Neural cell (in vitro differentiated cells): ENCODE results near the gene FNDC1. TPM values are rescaled to one million over a fixed set of nuclear protein-coding genes. Genes with fewer than 3 reads are reported as not detected.

Source experiments
- H2AFZ ChIP-seq: fragments of 200-600, 300-800 bp; sonication (generic), shearing (Covaris generic); 2 replicates; pipeline ENCODE4 v1.6.0; 2014; ENCODE audit warnings: low read depth, mild to moderate bottlenecking, antibody characterized with exemption, low read length, moderate library complexity
- H3F3A ChIP-seq: fragments of 200-600 bp; shearing (Covaris generic); 2 replicates; pipeline ENCODE4 v1.6.1; 2016; ENCODE audit warnings: mild to moderate bottlenecking, moderate library complexity, mixed read lengths, antibody characterized with exemption, low read length; ENCODE audit not compliant: insufficient read depth, poor library complexity, severe bottlenecking
- H3K27ac ChIP-seq: fragments of 200-600, 300-800 bp; sonication (generic), shearing (Covaris generic); 2 replicates; pipeline ENCODE4 v1.5.1; 2014; ENCODE audit warnings: mild to moderate bottlenecking, low read length, moderate library complexity
- H3K27me3 ChIP-seq: fragments of 300-800, 200-600 bp; sonication (generic), shearing (Covaris generic); 2 replicates; pipeline ENCODE4 v1.6.0; 2014; ENCODE audit warnings: mild to moderate bottlenecking, low read depth, low read length, moderate library complexity; ENCODE audit not compliant: insufficient read depth
- H3K36me3 ChIP-seq: fragments of 300-800, 200-600 bp; sonication (generic), shearing (Covaris generic); 2 replicates; pipeline ENCODE4 v1.5.1; 2014; ENCODE audit warnings: mild to moderate bottlenecking, antibody characterized with exemption, low read length, moderate library complexity; ENCODE audit not compliant: insufficient read depth
- H3K4me2 ChIP-seq: fragments of 300-800, 200-600 bp; sonication (generic), shearing (Covaris generic); 2 replicates; pipeline ENCODE4 v1.6.0; 2014; ENCODE audit warnings: mild to moderate bottlenecking, low read length
- H3K4me3 ChIP-seq: fragments of 300-800, 200-600 bp; sonication (generic), shearing (Covaris generic); 2 replicates; pipeline ENCODE4 v1.5.1; 2014; ENCODE audit warnings: mild to moderate bottlenecking, low read length, moderate library complexity
- H3K79me2 ChIP-seq: fragments of 200-600 bp; shearing (Covaris generic); replicated peaks from 2 replicates; pipeline ENCODE4 v1.6.0; 2014; ENCODE audit warnings: mild to moderate bottlenecking, low read length, moderate library complexity; ENCODE audit not compliant: insufficient read depth
- H3K9ac ChIP-seq: fragments of 300-800, 200-600 bp; sonication (generic), shearing (Covaris generic); 2 replicates; pipeline ENCODE4 v1.6.1; 2016; ENCODE audit warnings: mild to moderate bottlenecking, low read length, mixed read lengths
- H3K9me2 ChIP-seq: fragments of 200-600 bp; shearing (Covaris generic); 2 replicates; pipeline ENCODE4 v1.6.1; 2016; ENCODE audit warnings: mild to moderate bottlenecking, low read length, mixed read lengths; ENCODE audit not compliant: insufficient read depth
- H3K9me3 ChIP-seq: fragments of 200-600, 300-800 bp; sonication (generic), shearing (Covaris generic); 2 replicates; pipeline ENCODE4 v1.6.1; 2016; ENCODE audit warnings: mild to moderate bottlenecking, mixed run types, low read length, moderate library complexity, mixed read lengths
- H4K20me1 ChIP-seq: fragments of 200-600 bp; shearing (Covaris generic); 2 replicates; pipeline ENCODE4 v1.6.1; 2016; ENCODE audit warnings: mild to moderate bottlenecking, mixed run types; ENCODE audit not compliant: insufficient read depth
- CTCF ChIP-seq: fragments of 450-650 bp; IDR thresholded peaks from 2 replicates; pipeline ENCODE4 v1.5.1; 2014; ENCODE audit warnings: antibody characterized with exemption, mild to moderate bottlenecking, moderate library complexity; ENCODE audit not compliant: poor library complexity, severe bottlenecking
- EP300 ChIP-seq: fragments of 450-650 bp; conservative IDR thresholded peaks from 2 replicates; pipeline ENCODE4 v1.6.1; 2014; ENCODE audit warnings: antibody characterized with exemption, mild to moderate bottlenecking, moderate library complexity; ENCODE audit not compliant: poor library complexity, severe bottlenecking
- EZH2 ChIP-seq: fragments of 200-600, 300-800 bp; shearing (Covaris generic), sonication (generic); IDR thresholded peaks from 2 replicates; pipeline ENCODE4 v1.6.1; 2014; ENCODE audit warnings: antibody characterized with exemption, low read length, borderline replicate concordance, mild to moderate bottlenecking; ENCODE audit not compliant: insufficient read depth, poor library complexity, severe bottlenecking
- MXI1 ChIP-seq: fragments of 450-650 bp; conservative IDR thresholded peaks from 2 replicates; pipeline ENCODE4 v1.6.1; 2014; ENCODE audit warnings: antibody characterized with exemption, mild to moderate bottlenecking; ENCODE audit not compliant: poor library complexity, severe bottlenecking
- POLR2AphosphoS5 ChIP-seq: IDR thresholded peaks from 2 replicates; pipeline ENCODE4 v1.6.1; 2012
- RAD21 ChIP-seq: fragments of 450-650 bp; conservative IDR thresholded peaks from 2 replicates; pipeline ENCODE4 v1.6.1; 2014; ENCODE audit warnings: antibody characterized with exemption, mild to moderate bottlenecking, moderate library complexity
- REST ChIP-seq: IDR thresholded peaks from 2 replicates; pipeline ENCODE4 v1.6.1; 2012; ENCODE audit warnings: borderline replicate concordance
- SMC3 ChIP-seq: fragments of 450-650 bp; conservative IDR thresholded peaks from 2 replicates; pipeline ENCODE4 v1.6.1; 2014; ENCODE audit warnings: antibody characterized with exemption, mild to moderate bottlenecking, moderate library complexity; ENCODE audit not compliant: poor library complexity
- TAF1 ChIP-seq: IDR thresholded peaks from 2 replicates; pipeline ENCODE4 v1.6.1; 2012; ENCODE audit warnings: low read depth
- polyA minus RNA-seq: library from RNA; depleted of rRNA, polyadenylated mRNA; stranded (reverse); fragments of >200 nt; gene quantifications from 2 replicates; pipeline ENCODE4 v1.2.3, GENCODE V29; 2014
- polyA plus RNA-seq: library from polyadenylated mRNA; depleted of rRNA; stranded (reverse); fragments of >200 nt; gene quantifications from 2 replicates; pipeline ENCODE4 v1.2.3, GENCODE V29; 2014

FNDC1 gene
- not detected in 2 replicates for polyA plus RNA-seq
- polyA minus RNA-seq, result not detected in 2 replicates

DNA sequence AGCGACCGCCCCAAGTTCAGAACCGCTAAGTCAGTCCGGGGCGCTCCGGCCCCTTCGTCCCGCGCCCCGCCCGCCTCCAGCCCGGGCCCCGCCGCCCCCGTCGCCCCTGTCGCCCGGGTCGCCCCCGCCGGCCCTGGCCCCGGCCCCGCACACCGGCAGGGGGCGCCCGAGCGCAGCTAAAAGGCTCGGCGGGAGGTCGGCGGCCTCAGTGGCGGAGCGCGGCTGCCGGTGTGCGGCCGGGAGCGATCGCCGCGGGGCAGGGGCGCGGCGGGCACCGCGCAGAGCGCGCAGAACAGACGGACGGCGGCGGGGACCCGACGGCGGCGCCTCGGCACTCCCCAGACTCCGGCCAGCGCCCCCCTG lies at the start of gene FNDC1:
Gene FNDC1, plus strand, starts transcription at position 208 of the 363 bp plus-strand sequence. CDS start 197 bp downstream, outside the sequence.
- Histone ChIP-seq H3K4me2 (peak within 1 kb of the TSS; percentile 69), H4K20me1 (no peaks in the 10 kb centered on the region), H3K4me3 (peak within 1 kb of the TSS; percentile 65), H3K9me3 (no peaks in the 10 kb centered on the region), H3K36me3 (no peaks in the 10 kb centered on the region), H3K79me2 (no peaks in the 10 kb centered on the region), H3K27ac (no peak within 1 kb of the TSS), H2AFZ (no peak within 1 kb of the TSS), H3K9me2 (no peaks in the 10 kb centered on the region), H3F3A (no peaks in the 10 kb centered on the region), H3K27me3 (peaks cover 74% of the 10 kb centered on the region), H3K9ac (peak within 1 kb of the TSS; percentile 24)
- TF ChIP-seq EP300, result no peak
- TF ChIP-seq CTCF, result peak; percentile 38

GRCh38 chr6:159119791-159120190 lies 49.4 kb upstream of the FNDC1 start:
- Histone ChIP-seq H3K4me3 (no peak overlapping the region), H3K36me3 (no peaks in the 10 kb centered on the region), H3K27ac (no peak overlapping the region), H3K79me2 (no peaks in the 10 kb centered on the region), H4K20me1 (no peaks in the 10 kb centered on the region), H2AFZ (no peak overlapping the region), H3K9ac (no peak overlapping the region), H3K9me2 (no peaks in the 10 kb centered on the region), H3K9me3 (no peaks in the 10 kb centered on the region), H3K4me2 (no peak overlapping the region), H3F3A (no peaks in the 10 kb centered on the region), H3K27me3 (no peaks in the 10 kb centered on the region)
- TF ChIP-seq EP300 (no peak), EZH2 (no peak), CTCF (no peak), REST (no peak), POLR2AphosphoS5 (no peak), SMC3 (no peak), MXI1 (no peak), RAD21 (no peak), TAF1 (no peak)
